PC-9 (cell line): ENCODE measurements around the gene SETD4. TPM values are rescaled to one million over a fixed set of nuclear protein-coding genes. Genes with fewer than 3 reads are reported as not detected.

Experiments
- BruUV-seq: library from RNA; stranded (reverse); fragments of 400-500 nt; replicated peaks from 2 replicates; lab custom pipeline; 2021; lab: Mats Ljungman, UMichigan
- CTCF ChIA-PET: fragments of 300-600 bp; sonication (Branson Sonifier 250); formaldehyde crosslinking; loops from one replicate; lab custom pipeline; 2022; ENCODE audit warnings: antibody characterized with exemption; lab: Charles Lee
- POLR2A ChIA-PET: fragments of 300-600 bp; sonication (Branson Sonifier 250); formaldehyde crosslinking; loops from one replicate; lab custom pipeline; 2022; ENCODE audit warnings: antibody characterized with exemption; ENCODE audit not compliant: unreplicated experiment; lab: Charles Lee
- DNase-seq, 2 experiments: peaks; one replicate each; pipeline versions ENCODE4 v3.0.0 to v3.0.0-alpha.2; 2015 to 2022; ENCODE audit warnings: mixed read lengths in 1 of 2
- H2AFZ ChIP-seq: fragments of 200-600 bp; sonication (generic); 2 replicates; pipeline ENCODE4 v1.8.1; 2017; ENCODE audit warnings: antibody characterized with exemption
- H3F3A ChIP-seq: fragments of 200-600 bp; sonication (generic); 2 replicates; pipeline ENCODE4 v1.8.1; 2017; ENCODE audit warnings: antibody characterized with exemption, mild to moderate bottlenecking, low read depth; ENCODE audit not compliant: insufficient read depth
- H3K27ac ChIP-seq: fragments of 200-600 bp; sonication (generic); 2 replicates; pipeline ENCODE4 v1.6.1; 2016; ENCODE audit warnings: mixed run types
- H3K27me3 ChIP-seq: fragments of 200-600 bp; sonication (generic); 2 replicates; pipeline ENCODE4 v1.6.1; 2016; ENCODE audit warnings: low read depth, mixed run types; ENCODE audit not compliant: insufficient read depth
- H3K36me3 ChIP-seq: fragments of 200-600 bp; sonication (generic); 2 replicates; pipeline ENCODE4 v1.6.1; 2016; ENCODE audit warnings: low read depth, mixed run types
- H3K4me1 ChIP-seq: fragments of 200-600 bp; sonication (generic); replicated peaks from 2 replicates; pipeline ENCODE4 v1.6.1; 2016; ENCODE audit warnings: mixed run types; ENCODE audit not compliant: insufficient read depth
- H3K4me2 ChIP-seq: fragments of 200-600 bp; sonication (generic); 2 replicates; pipeline ENCODE4 v1.6.1; 2017; ENCODE audit warnings: mixed run types
- H3K4me3 ChIP-seq: fragments of 200-600 bp; sonication (generic); 2 replicates; pipeline ENCODE4 v1.6.1; 2016; ENCODE audit warnings: mixed run types
- H3K79me2 ChIP-seq: fragments of 200-600 bp; sonication (generic); 2 replicates; pipeline ENCODE4 v1.6.1; 2017; ENCODE audit warnings: low read depth, mixed run types
- H3K9me2 ChIP-seq: fragments of 200-600 bp; sonication (generic); 2 replicates; pipeline ENCODE4 v1.8.1; 2017; ENCODE audit warnings: mild to moderate bottlenecking; ENCODE audit not compliant: insufficient read depth
- H3K9me3 ChIP-seq: fragments of 200-600 bp; sonication (generic); 2 replicates; pipeline ENCODE4 v1.8.1; 2016; ENCODE audit warnings: low read depth; ENCODE audit not compliant: insufficient read depth
- H4K20me1 ChIP-seq: fragments of 200-600 bp; sonication (generic); 2 replicates; pipeline ENCODE4 v1.8.1; 2017; ENCODE audit not compliant: insufficient read depth
- CTCF ChIP-seq: fragments of 200-600 bp; sonication (generic); conservative IDR thresholded peaks from 2 replicates; pipeline ENCODE4 v1.6.1; 2017; ENCODE audit warnings: mixed run types, antibody characterized with exemption, mild to moderate bottlenecking, moderate library complexity
- EZH2 ChIP-seq: fragments of 200-600 bp; sonication (generic); IDR thresholded peaks from 2 replicates; pipeline ENCODE4 v1.8.0; 2017; ENCODE audit warnings: antibody characterized with exemption, low read depth
- intact Hi-C: fragments of 100-400 bp; cut with micrococcal nuclease; formaldehyde crosslinking; loops from one replicate; pipeline ENCODE4 v1.10.0; 2022; ENCODE audit not compliant: unreplicated experiment
- total RNA-seq: library from RNA; stranded (reverse); gene quantifications from 2 replicates; pipeline ENCODE4 v1.2.3, GENCODE V29; 2021

Gene SETD4
- total RNA-seq, 1 experiment from 2014 or later, result 27.3 TPM

- Histone ChIP-seq H4K20me1 (no peaks in the 10 kb centered on the region), H3K36me3 (peaks cover 7% of the 10 kb centered on the region; the same call in 1 of the 2 replicates), H3K27ac (no peak overlapping the region), H3K79me2 (no peaks in the 10 kb centered on the region), H2AFZ (no peak overlapping the region), H3K4me2 (no peak overlapping the region), H3K4me3 (no peak overlapping the region), H3K9me3 (no peaks in the 10 kb centered on the region), H3K4me1 (no peaks in the 10 kb centered on the region), H3K9me2 (no peaks in the 10 kb centered on the region), H3F3A (no peaks in the 10 kb centered on the region), H3K27me3 (no peaks in the 10 kb centered on the region)
- no peak for DNase-seq
- TF ChIP-seq EZH2, result no peak
- no peak for TF ChIP-seq CTCF
- ChIA-PET POLR2A (interaction anchor here (0.5 to 0.6 kb wide), 2 partner anchors 11 to 1047 kb away, joined by 4 to 5 read pairs; no protein-coding TSS in a partner anchor), CTCF (no interaction called here)
- no TSS peak for BruUV-seq
- intact Hi-C loops, result no loop called here
Measured at GRCh38 chr21:36048357-36048756, 12.0 kb downstream of the SETD4 start.

- ChIA-PET POLR2A (no interaction called here), CTCF (no interaction called here)
- Histone ChIP-seq H2AFZ (no peak overlapping the region), H3K9me3 (no peaks in the 10 kb centered on the region), H3K4me2 (no peak overlapping the region), H3K9me2 (no peaks in the 10 kb centered on the region), H4K20me1 (no peaks in the 10 kb centered on the region), H3K79me2 (no peaks in the 10 kb centered on the region), H3K27ac (no peak overlapping the region), H3K4me1 (no peaks in the 10 kb centered on the region), H3K4me3 (no peak overlapping the region), H3F3A (no peaks in the 10 kb centered on the region), H3K27me3 (no peaks in the 10 kb centered on the region), H3K36me3 (peaks cover 7% of the 10 kb centered on the region; the same call in 1 of the 2 replicates)
- TF ChIP-seq CTCF (no peak), EZH2 (no peak)
- intact Hi-C loops, result no loop called here
- no peak for DNase-seq
- no TSS peak for BruUV-seq
Measured at GRCh38 chr21:36047139-36047538, 13.2 kb downstream of the SETD4 start.

DNA sequence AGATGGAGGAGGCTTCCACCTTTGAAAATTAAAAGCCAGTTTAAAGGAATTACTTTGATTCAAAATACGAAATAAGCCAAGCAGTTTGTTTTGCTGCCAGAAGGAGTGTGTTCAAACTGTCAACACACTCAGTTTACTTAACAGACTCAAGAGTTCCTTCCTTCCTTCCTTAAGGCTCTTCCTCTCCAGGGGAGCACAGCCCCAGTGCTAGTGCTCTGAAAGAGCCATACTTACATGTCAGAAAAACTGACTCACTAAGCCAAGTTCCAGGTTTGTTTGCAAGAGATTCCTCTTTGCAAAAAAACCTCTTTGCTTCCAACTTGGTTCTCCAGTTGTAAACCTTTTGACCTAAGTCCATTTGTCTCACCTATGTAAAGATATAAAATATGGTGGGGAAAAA, 14.3 kb downstream of the SETD4 start:
- intact Hi-C loops, result no loop called here
- CTCF ChIA-PET, result no interaction called here
- Histone ChIP-seq H3K27ac (no peak overlapping the region), H2AFZ (no peak overlapping the region), H3K4me3 (no peak overlapping the region), H3K9me3 (no peaks in the 10 kb centered on the region), H3K36me3 (peaks cover 10% of the 10 kb centered on the region; the same call in 1 of the 2 replicates), H3K4me2 (no peak overlapping the region), H3K79me2 (no peaks in the 10 kb centered on the region), H4K20me1 (no peaks in the 10 kb centered on the region), H3K4me1 (no peaks in the 10 kb centered on the region), H3F3A (no peaks in the 10 kb centered on the region), H3K27me3 (no peaks in the 10 kb centered on the region), H3K9me2 (no peaks in the 10 kb centered on the region)
- no TSS peak for BruUV-seq
- POLR2A ChIA-PET, result interaction anchor here (0.7 kb wide), 1 partner anchor 11 kb away, joined by 5 read pairs; no protein-coding TSS in a partner anchor
- TF ChIP-seq CTCF (no peak), EZH2 (no peak)
- no peak for DNase-seq
